A549 (cell line): ENCODE data around the gene RNU6-9.

Source experiments
- BHLHE40 ChIP-seq: IDR thresholded peaks from 2 replicates; pipeline ENCODE4 v1.6.1; 2012; ENCODE audit warnings: low read depth, low read length, inconsistent platforms
- CHD2 ChIP-seq: fragments of 150-350 bp; IDR thresholded peaks from 2 replicates; pipeline ENCODE4 v1.6.1; 2014; ENCODE audit warnings: low read length; ENCODE audit not compliant: partially characterized antibody
- CTCF ChIP-seq: fragments of >200 bp; sonication (Bioruptor Twin); formaldehyde crosslinking; IDR thresholded peaks from 3 replicates; pipeline ENCODE4 v1.5.1; 2016
- HEYL ChIP-seq: fragments of 250-450 bp; sonication (Bioruptor Pico); IDR thresholded peaks from 2 replicates; pipeline ENCODE4 v1.8.0; 2021; ENCODE audit warnings: mild to moderate bottlenecking, moderate library complexity
- HMGXB4 ChIP-seq: fragments of 250-450 bp; sonication (Bioruptor Pico); IDR thresholded peaks from 2 replicates; pipeline ENCODE4 v1.5.0; 2021; ENCODE audit warnings: mild to moderate bottlenecking, moderate library complexity, borderline replicate concordance
- PBX3 ChIP-seq: IDR thresholded peaks from 2 replicates; pipeline ENCODE4 v1.6.1; 2012
- RARB ChIP-seq: fragments of 250-450 bp; sonication (Bioruptor Pico); IDR thresholded peaks from 2 replicates; pipeline ENCODE4 v1.8.0; 2021; ENCODE audit warnings: mild to moderate bottlenecking, moderate library complexity
- REST ChIP-seq: fragments of 200-600 bp; sonication (generic); IDR thresholded peaks from 2 replicates; pipeline ENCODE4 v1.6.1; 2016; ENCODE audit warnings: antibody characterized with exemption, mild to moderate bottlenecking, moderate library complexity

- TF ChIP-seq HEYL (CRISPR knock-in tag) (no peak), CTCF (no peak), CHD2 (no peak), BHLHE40 (no peak), RARB (CRISPR knock-in tag) (no peak), REST (no peak), PBX3 (no peak), HMGXB4 (CRISPR knock-in tag) (no peak)
Measured at GRCh38 chr19:920051-920864, 27.0 kb downstream of the RNU6-9 start.
